SK-N-SH treated with all-trans-retinoic acid at 6 μM for 48 hours (cell line): ENCODE measurements around the gene CFD.

Source experiments
- ATAC-seq: fragments of 200-7000 bp; cut with Tn5 transposase; 3 replicates; pipeline ENCODE4 v1.9.1; 2020; ENCODE audit warnings: mild to moderate bottlenecking, moderate library complexity
- ARNTL ChIP-seq: fragments of 450-650 bp; formaldehyde crosslinking; IDR thresholded peaks from 2 replicates; pipeline ENCODE4 v1.5.0; 2020; ENCODE audit warnings: low read depth, mild to moderate bottlenecking, moderate library complexity, borderline replicate concordance
- CSDC2 ChIP-seq: fragments of 250-450 bp; sonication (Bioruptor Pico); IDR thresholded peaks from 2 replicates; pipeline ENCODE4 v1.5.0; 2020; ENCODE audit warnings: mild to moderate bottlenecking, moderate library complexity
- ESRRG ChIP-seq: fragments of 250-450 bp; sonication (Bioruptor Pico); IDR thresholded peaks from 2 replicates; pipeline ENCODE4 v1.6.1; 2021; ENCODE audit warnings: mild to moderate bottlenecking
- GLIS3 ChIP-seq: fragments of 250-450 bp; sonication (Bioruptor Pico); IDR thresholded peaks from 2 replicates; pipeline ENCODE4 v1.5.0; 2020; ENCODE audit warnings: mild to moderate bottlenecking, moderate library complexity
- ISL1 ChIP-seq: fragments of 250-450 bp; sonication (Bioruptor Pico); IDR thresholded peaks from 2 replicates; pipeline ENCODE4 v2.1.2; 2022; ENCODE audit warnings: mild to moderate bottlenecking, moderate library complexity
- OSR1 ChIP-seq: fragments of 250-450 bp; sonication (Bioruptor Pico); IDR thresholded peaks from 2 replicates; pipeline ENCODE4 v1.8.0; 2022; ENCODE audit warnings: moderate library complexity, mild to moderate bottlenecking, inconsistent platforms
- PATZ1 ChIP-seq: fragments of 250-450 bp; sonication (Bioruptor Pico); IDR thresholded peaks from 2 replicates; pipeline ENCODE4 v1.8.0; 2020; ENCODE audit warnings: mild to moderate bottlenecking, moderate library complexity, borderline replicate concordance
- PPARA ChIP-seq: fragments of 250-450 bp; sonication (Bioruptor Pico); IDR thresholded peaks from 2 replicates; pipeline ENCODE4 v1.5.0; 2020; ENCODE audit warnings: mild to moderate bottlenecking, borderline replicate concordance
- TCF4 ChIP-seq: fragments of 250-450 bp; sonication (Bioruptor Pico); IDR thresholded peaks from 2 replicates; pipeline ENCODE4 v1.8.0; 2021; ENCODE audit warnings: mild to moderate bottlenecking, moderate library complexity, borderline replicate concordance
- TOX ChIP-seq: fragments of 250-450 bp; sonication (Bioruptor Pico); IDR thresholded peaks from 2 replicates; pipeline ENCODE4 v1.8.0; 2021; ENCODE audit warnings: mild to moderate bottlenecking, moderate library complexity, borderline replicate concordance
- TSHZ2 ChIP-seq: fragments of 250-450 bp; sonication (Bioruptor Pico); IDR thresholded peaks from 2 replicates; pipeline ENCODE4 v1.5.0; 2020; ENCODE audit warnings: mild to moderate bottlenecking, moderate library complexity
- ZC3H10 ChIP-seq: fragments of 250-450 bp; sonication (Bioruptor Pico); IDR thresholded peaks from 2 replicates; pipeline ENCODE4 v1.5.1; 2021; ENCODE audit warnings: mild to moderate bottlenecking, moderate library complexity
- ZFP3 ChIP-seq: fragments of 250-450 bp; sonication (Bioruptor Pico); IDR thresholded peaks from 2 replicates; pipeline ENCODE4 v1.5.0; 2020; ENCODE audit warnings: mild to moderate bottlenecking, moderate library complexity
- ZFP30 ChIP-seq: fragments of 450-650 bp; formaldehyde crosslinking; IDR thresholded peaks from 2 replicates; pipeline ENCODE4 v1.5.0; 2022; ENCODE audit warnings: mild to moderate bottlenecking, moderate library complexity
- ZNF565 ChIP-seq: fragments of 450-650 bp; formaldehyde crosslinking; conservative IDR thresholded peaks from 2 replicates; pipeline ENCODE4 v1.5.0; 2020; ENCODE audit warnings: low read depth, mild to moderate bottlenecking, moderate library complexity
- ZNF70 ChIP-seq: fragments of 450-650 bp; formaldehyde crosslinking; IDR thresholded peaks from 2 replicates; pipeline ENCODE4 v1.5.0; 2020; ENCODE audit warnings: mild to moderate bottlenecking, moderate library complexity
- ZNF8 ChIP-seq: fragments of 450-650 bp; formaldehyde crosslinking; IDR thresholded peaks from 2 replicates; pipeline ENCODE4 v1.5.0; 2020; ENCODE audit warnings: mild to moderate bottlenecking, moderate library complexity
- TF ChIP-seq, protein P1 (sequence below): fragments of 250-450 bp; sonication (Bioruptor Pico); IDR thresholded peaks from 2 replicates; pipeline ENCODE4 v1.5.1; 2021; ENCODE audit warnings: mild to moderate bottlenecking, moderate library complexity
- TF ChIP-seq, protein P2 (sequence below): fragments of 250-450 bp; sonication (Bioruptor Pico); IDR thresholded peaks from 2 replicates; pipeline ENCODE4 v1.5.1; 2020; ENCODE audit warnings: low read depth, mild to moderate bottlenecking, moderate library complexity

Gene CFD

GRCh38 chr19:855142-855541 lies 4.3 kb upstream of the CFD start:
- ATAC-seq, result no peak
- TF ChIP-seq TOX (CRISPR knock-in tag) (no peak), OSR1 (CRISPR knock-in tag) (no peak), ZNF70 (CRISPR knock-in tag) (no peak), ZNF8 (no peak)

- no peak for ATAC-seq
- TF ChIP-seq OSR1 (CRISPR knock-in tag) (no peak), TOX (CRISPR knock-in tag) (no peak), PATZ1 (no peak), ZNF8 (no peak), ZFP30 (CRISPR knock-in tag) (no peak), GLIS3 (no peak), TSHZ2 (no peak), ARNTL (CRISPR knock-in tag) (no peak)
- TF ChIP-seq, protein P1, sequence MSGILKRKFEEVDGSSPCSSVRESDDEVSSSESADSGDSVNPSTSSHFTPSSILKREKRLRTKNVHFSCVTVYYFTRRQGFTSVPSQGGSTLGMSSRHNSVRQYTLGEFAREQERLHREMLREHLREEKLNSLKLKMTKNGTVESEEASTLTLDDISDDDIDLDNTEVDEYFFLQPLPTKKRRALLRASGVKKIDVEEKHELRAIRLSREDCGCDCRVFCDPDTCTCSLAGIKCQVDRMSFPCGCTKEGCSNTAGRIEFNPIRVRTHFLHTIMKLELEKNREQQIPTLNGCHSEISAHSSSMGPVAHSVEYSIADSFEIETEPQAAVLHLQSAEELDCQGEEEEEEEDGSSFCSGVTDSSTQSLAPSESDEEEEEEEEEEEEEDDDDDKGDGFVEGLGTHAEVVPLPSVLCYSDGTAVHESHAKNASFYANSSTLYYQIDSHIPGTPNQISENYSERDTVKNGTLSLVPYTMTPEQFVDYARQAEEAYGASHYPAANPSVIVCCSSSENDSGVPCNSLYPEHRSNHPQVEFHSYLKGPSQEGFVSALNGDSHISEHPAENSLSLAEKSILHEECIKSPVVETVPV (CRISPR knock-in tag), result no peak
Measured at GRCh38 chr19:855566-856120, 3.8 kb upstream of the CFD start.

DNA sequence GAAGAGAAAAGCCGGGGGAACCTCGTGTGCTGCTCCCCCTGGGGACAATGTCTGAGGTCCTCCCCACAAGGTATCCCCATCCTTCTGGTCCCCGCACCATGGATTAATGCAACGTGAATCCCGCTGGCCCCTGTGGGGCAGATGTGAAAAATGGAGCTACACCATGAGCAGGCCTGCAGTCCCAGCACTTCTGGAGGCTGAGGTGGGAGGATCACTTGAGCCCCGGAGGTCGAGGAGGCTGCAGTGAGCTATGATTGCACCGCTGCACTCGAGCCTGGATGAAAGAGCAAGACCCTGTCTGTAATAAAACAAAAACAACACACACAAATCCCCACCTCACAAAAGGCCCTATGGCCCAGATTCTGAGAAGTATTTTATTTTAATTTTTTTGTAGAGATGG lies 1.2 kb upstream of the CFD start:
- TF ChIP-seq ZFP30 (CRISPR knock-in tag) (no peak), GLIS3 (no peak), ISL1 (no peak), ZNF565 (no peak), TCF4 (no peak), OSR1 (CRISPR knock-in tag) (no peak), PPARA (no peak), TSHZ2 (no peak), ZFP3 (CRISPR knock-in tag) (no peak), CSDC2 (CRISPR knock-in tag) (no peak), ZC3H10 (CRISPR knock-in tag) (no peak), ESRRG (CRISPR knock-in tag) (no peak), TOX (CRISPR knock-in tag) (no peak), ARNTL (CRISPR knock-in tag) (no peak), ZNF70 (CRISPR knock-in tag) (no peak)
- TF ChIP-seq, protein P2, sequence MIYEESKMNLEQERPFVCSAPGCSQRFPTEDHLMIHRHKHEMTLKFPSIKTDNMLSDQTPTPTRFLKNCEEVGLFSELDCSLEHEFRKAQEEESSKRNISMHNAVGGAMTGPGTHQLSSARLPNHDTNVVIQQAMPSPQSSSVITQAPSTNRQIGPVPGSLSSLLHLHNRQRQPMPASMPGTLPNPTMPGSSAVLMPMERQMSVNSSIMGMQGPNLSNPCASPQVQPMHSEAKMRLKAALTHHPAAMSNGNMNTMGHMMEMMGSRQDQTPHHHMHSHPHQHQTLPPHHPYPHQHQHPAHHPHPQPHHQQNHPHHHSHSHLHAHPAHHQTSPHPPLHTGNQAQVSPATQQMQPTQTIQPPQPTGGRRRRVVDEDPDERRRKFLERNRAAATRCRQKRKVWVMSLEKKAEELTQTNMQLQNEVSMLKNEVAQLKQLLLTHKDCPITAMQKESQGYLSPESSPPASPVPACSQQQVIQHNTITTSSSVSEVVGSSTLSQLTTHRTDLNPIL (CRISPR knock-in tag), result no peak
- TF ChIP-seq, protein P1 (CRISPR knock-in tag), result no peak
- TF ChIP-seq, all 23 proteins: peak for 0
- no peak for ATAC-seq
